HepG2 (cell line): ENCODE measurements around the gene PRPF18. TPM values are rescaled to one million over a fixed set of nuclear protein-coding genes. Genes with fewer than 3 reads are reported as not detected.

Experiments used
- ATF1 ChIP-seq: IDR thresholded peaks from 2 replicates; pipeline ENCODE4 v1.6.1; 2016; ENCODE audit warnings: mild to moderate bottlenecking, control low read depth
- CREB1 ChIP-seq, 2 experiments: fragments of 450-650 bp in 1 of 2; IDR thresholded peaks; 2 replicates each; pipeline ENCODE4 v1.6.1; 2016 to 2017; ENCODE audit warnings: control low read depth in 1 of 2, mild to moderate bottlenecking in 1 of 2, missing compliant biosample characterization in 1 of 2, missing genetic modification characterization in 1 of 2
- ELF1 ChIP-seq: sonication (generic); formaldehyde crosslinking; IDR thresholded peaks from 2 replicates; pipeline ENCODE4 v1.4.0; 2020; ENCODE audit warnings: missing genetic modification reagents
- ONECUT2 ChIP-seq: sonication (generic); formaldehyde crosslinking; IDR thresholded peaks from 2 replicates; pipeline ENCODE4 v1.4.0; 2020; ENCODE audit warnings: missing genetic modification reagents
- POLR2AphosphoS5 ChIP-seq: IDR thresholded peaks from 2 replicates; pipeline ENCODE4 v1.6.1; 2012; ENCODE audit warnings: low read depth, low read length
- ZBTB21 ChIP-seq: sonication (generic); formaldehyde crosslinking; IDR thresholded peaks from 2 replicates; pipeline ENCODE4 v1.4.0; 2020; ENCODE audit warnings: missing genetic modification reagents
- ZNF101 ChIP-seq: sonication (generic); formaldehyde crosslinking; IDR thresholded peaks from 2 replicates; pipeline ENCODE4 v1.4.0; 2020; ENCODE audit warnings: mild to moderate bottlenecking, low read depth, missing genetic modification reagents, borderline replicate concordance
- ZNF136 ChIP-seq: sonication (generic); formaldehyde crosslinking; IDR thresholded peaks from 2 replicates; pipeline ENCODE4 v1.8.1; 2022; ENCODE audit warnings: low read depth, mild to moderate bottlenecking, moderate library complexity, missing genetic modification reagents
- ZNF260 ChIP-seq: sonication (generic); formaldehyde crosslinking; IDR thresholded peaks from 2 replicates; pipeline ENCODE4 v1.4.0; 2020; ENCODE audit warnings: missing genetic modification reagents, low read depth, mild to moderate bottlenecking, borderline replicate concordance
- ZNF850 ChIP-seq: sonication (generic); formaldehyde crosslinking; conservative IDR thresholded peaks from 2 replicates; pipeline ENCODE4 v1.9.0; 2021; ENCODE audit warnings: mild to moderate bottlenecking, missing genetic modification reagents
- polyA plus RNA-seq, 8 experiments: library from polyadenylated mRNA; depleted of rRNA in 3 of 8; stranded (reverse) in 7 of 8; unstranded in 1 of 8; fragments of >200 nt; fragmentation: Illumina TruSeq in 4 of 8; extraction: Trizol in 4 of 8; gene quantifications; 2 replicates each; pipeline versions ENCODE4 v1.2.1 to v1.2.3, GENCODE V29; 2011 to 2016; ENCODE audit warnings: low read depth in 4 of 8, missing spikeins in 1 of 8, mixed read lengths in 1 of 8; ENCODE audit not compliant: insufficient read depth in 1 of 8
- total RNA-seq, 5 experiments: library from RNA; depleted of rRNA; stranded (reverse); fragments of >200 nt; fragmentation: Illumina TruSeq; extraction: Trizol; gene quantifications; 2 replicates each; pipeline ENCODE4 v1.2.3, GENCODE V29; 2016; ENCODE audit warnings: low read depth in 1 of 5
- TF ChIP-seq, protein P1 (sequence below): sonication (generic); formaldehyde crosslinking; IDR thresholded peaks from 2 replicates; pipeline ENCODE4 v1.8.1; 2023; ENCODE audit warnings: mild to moderate bottlenecking, inconsistent platforms, moderate library complexity, missing genetic modification reagents, borderline replicate concordance
- TF ChIP-seq, protein P2 (sequence below): IDR thresholded peaks from 2 replicates; pipeline ENCODE4 v1.6.1; 2016; ENCODE audit warnings: missing genetic modification reagents, missing compliant biosample characterization
- TF ChIP-seq, protein P3 (sequence below): sonication (generic); formaldehyde crosslinking; IDR thresholded peaks from 2 replicates; pipeline ENCODE4 v1.5.1; 2020; ENCODE audit warnings: mild to moderate bottlenecking, missing genetic modification reagents, moderate library complexity
- TF ChIP-seq, protein P4 (sequence below): sonication (generic); formaldehyde crosslinking; IDR thresholded peaks from 2 replicates; pipeline ENCODE4 v1.4.0; 2020; ENCODE audit warnings: missing genetic modification reagents, borderline replicate concordance
- TF ChIP-seq, protein P5 (sequence below): sonication (generic); formaldehyde crosslinking; IDR thresholded peaks from 2 replicates; pipeline ENCODE4 v1.4.0; 2020; ENCODE audit warnings: missing genetic modification reagents, borderline replicate concordance

Gene PRPF18
- total and polyA plus RNA-seq, 2 of the 13 experiments (the other 11 are each of a cell fraction or from before 2014, with no cell fraction given) = 6.1 to 17.2 TPM

DNA sequence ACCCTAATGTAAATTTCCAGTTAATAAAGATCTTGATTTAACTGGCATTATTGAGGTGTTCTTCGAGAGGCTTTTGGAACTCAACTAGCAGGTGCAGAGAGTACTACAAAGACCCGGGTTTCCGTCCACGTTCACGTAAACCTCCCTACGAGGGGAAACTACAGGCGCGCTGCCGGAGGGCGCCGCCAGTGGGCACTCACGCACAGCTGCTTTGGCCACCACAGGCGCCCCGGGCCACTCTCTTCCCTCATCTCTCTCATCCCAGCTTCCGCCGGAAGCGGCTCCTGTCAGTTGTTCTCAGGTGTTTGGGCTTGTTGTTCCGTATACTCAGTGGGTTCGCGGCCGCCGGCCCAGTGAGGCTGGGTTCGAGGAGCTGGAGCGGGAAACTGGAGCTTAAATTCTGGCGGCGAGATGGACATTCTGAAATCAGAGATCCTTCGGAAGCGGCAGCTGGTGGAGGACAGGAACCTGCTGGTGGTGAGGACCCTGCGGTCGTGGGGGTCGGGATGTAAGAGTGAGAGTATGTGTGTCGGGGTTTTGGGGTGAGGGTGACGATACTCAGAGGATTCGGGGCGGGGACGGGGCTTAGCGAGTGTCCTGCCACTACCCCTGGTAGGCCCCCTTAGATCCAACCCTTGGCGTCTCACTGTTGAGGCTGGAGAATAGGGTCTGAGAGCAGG is at the start of gene PRPF18 (continued):
- TF ChIP-seq, protein P1, sequence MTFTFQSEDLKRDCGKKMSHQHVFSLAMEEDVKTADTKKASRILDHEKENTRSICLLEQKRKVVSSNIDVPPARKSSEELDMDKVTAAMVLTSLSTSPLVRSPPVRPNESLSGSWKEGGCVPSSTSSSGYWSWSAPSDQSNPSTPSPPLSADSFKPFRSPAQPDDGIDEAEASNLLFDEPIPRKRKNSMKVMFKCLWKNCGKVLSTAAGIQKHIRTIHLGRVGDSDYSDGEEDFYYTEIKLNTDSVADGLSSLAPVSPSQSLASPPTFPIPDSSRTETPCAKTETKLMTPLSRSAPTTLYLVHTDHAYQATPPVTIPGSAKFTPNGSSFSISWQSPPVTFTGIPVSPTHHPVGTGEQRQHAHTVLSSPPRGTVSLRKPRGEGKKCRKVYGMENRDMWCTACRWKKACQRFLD (CRISPR knock-in tag) = no peak
- TF ChIP-seq, protein P2, sequence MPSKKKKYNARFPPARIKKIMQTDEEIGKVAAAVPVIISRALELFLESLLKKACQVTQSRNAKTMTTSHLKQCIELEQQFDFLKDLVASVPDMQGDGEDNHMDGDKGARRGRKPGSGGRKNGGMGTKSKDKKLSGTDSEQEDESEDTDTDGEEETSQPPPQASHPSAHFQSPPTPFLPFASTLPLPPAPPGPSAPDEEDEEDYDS = peak; percentile 56; the same call in 1 of the 2 replicates
- TF ChIP-seq ELF1 (CRISPR knock-in tag) (peak; percentile 86), ZBTB21 (CRISPR knock-in tag) (no peak), ZNF260 (no peak), ZNF101 (CRISPR knock-in tag) (no peak), POLR2AphosphoS5 (peak; percentile 79), ZNF850 (CRISPR knock-in tag) (0 out of 2 replicates have a peak, but pooled peaks have one; percentile 34), CREB1 (IDR thresholded peaks at IDR 0.05) (0 out of 2 replicates have a peak, but pooled peaks have one; percentile 50), CREB1 (CRISPR knock-in tag; IDR thresholded peaks at IDR 0.05) (peak; percentile 53; the same call in 1 of the 2 replicates), ATF1 (CRISPR knock-in tag) (peak; percentile 47; the same call in 1 of the 2 replicates), ONECUT2 (CRISPR knock-in tag) (no peak), ZNF136 (0 out of 2 replicates have a peak, but pooled peaks have one; percentile 49)
- TF ChIP-seq, protein P3, sequence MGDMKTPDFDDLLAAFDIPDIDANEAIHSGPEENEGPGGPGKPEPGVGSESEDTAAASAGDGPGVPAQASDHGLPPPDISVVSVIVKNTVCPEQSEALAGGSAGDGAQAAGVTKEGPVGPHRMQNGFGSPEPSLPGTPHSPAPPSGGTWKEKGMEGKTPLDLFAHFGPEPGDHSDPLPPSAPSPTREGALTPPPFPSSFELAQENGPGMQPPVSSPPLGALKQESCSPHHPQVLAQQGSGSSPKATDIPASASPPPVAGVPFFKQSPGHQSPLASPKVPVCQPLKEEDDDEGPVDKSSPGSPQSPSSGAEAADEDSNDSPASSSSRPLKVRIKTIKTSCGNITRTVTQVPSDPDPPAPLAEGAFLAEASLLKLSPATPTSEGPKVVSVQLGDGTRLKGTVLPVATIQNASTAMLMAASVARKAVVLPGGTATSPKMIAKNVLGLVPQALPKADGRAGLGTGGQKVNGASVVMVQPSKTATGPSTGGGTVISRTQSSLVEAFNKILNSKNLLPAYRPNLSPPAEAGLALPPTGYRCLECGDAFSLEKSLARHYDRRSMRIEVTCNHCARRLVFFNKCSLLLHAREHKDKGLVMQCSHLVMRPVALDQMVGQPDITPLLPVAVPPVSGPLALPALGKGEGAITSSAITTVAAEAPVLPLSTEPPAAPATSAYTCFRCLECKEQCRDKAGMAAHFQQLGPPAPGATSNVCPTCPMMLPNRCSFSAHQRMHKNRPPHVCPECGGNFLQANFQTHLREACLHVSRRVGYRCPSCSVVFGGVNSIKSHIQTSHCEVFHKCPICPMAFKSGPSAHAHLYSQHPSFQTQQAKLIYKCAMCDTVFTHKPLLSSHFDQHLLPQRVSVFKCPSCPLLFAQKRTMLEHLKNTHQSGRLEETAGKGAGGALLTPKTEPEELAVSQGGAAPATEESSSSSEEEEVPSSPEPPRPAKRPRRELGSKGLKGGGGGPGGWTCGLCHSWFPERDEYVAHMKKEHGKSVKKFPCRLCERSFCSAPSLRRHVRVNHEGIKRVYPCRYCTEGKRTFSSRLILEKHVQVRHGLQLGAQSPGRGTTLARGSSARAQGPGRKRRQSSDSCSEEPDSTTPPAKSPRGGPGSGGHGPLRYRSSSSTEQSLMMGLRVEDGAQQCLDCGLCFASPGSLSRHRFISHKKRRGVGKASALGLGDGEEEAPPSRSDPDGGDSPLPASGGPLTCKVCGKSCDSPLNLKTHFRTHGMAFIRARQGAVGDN (CRISPR knock-in tag) = peak; percentile 76
- TF ChIP-seq, protein P4, sequence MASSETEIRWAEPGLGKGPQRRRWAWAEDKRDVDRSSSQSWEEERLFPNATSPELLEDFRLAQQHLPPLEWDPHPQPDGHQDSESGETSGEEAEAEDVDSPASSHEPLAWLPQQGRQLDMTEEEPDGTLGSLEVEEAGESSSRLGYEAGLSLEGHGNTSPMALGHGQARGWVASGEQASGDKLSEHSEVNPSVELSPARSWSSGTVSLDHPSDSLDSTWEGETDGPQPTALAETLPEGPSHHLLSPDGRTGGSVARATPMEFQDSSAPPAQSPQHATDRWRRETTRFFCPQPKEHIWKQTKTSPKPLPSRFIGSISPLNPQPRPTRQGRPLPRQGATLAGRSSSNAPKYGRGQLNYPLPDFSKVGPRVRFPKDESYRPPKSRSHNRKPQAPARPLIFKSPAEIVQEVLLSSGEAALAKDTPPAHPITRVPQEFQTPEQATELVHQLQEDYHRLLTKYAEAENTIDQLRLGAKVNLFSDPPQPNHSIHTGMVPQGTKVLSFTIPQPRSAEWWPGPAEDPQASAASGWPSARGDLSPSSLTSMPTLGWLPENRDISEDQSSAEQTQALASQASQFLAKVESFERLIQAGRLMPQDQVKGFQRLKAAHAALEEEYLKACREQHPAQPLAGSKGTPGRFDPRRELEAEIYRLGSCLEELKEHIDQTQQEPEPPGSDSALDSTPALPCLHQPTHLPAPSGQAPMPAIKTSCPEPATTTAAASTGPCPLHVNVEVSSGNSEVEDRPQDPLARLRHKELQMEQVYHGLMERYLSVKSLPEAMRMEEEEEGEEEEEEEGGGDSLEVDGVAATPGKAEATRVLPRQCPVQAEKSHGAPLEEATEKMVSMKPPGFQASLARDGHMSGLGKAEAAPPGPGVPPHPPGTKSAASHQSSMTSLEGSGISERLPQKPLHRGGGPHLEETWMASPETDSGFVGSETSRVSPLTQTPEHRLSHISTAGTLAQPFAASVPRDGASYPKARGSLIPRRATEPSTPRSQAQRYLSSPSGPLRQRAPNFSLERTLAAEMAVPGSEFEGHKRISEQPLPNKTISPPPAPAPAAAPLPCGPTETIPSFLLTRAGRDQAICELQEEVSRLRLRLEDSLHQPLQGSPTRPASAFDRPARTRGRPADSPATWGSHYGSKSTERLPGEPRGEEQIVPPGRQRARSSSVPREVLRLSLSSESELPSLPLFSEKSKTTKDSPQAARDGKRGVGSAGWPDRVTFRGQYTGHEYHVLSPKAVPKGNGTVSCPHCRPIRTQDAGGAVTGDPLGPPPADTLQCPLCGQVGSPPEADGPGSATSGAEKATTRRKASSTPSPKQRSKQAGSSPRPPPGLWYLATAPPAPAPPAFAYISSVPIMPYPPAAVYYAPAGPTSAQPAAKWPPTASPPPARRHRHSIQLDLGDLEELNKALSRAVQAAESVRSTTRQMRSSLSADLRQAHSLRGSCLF (CRISPR knock-in tag) = no peak
- TF ChIP-seq, protein P5, sequence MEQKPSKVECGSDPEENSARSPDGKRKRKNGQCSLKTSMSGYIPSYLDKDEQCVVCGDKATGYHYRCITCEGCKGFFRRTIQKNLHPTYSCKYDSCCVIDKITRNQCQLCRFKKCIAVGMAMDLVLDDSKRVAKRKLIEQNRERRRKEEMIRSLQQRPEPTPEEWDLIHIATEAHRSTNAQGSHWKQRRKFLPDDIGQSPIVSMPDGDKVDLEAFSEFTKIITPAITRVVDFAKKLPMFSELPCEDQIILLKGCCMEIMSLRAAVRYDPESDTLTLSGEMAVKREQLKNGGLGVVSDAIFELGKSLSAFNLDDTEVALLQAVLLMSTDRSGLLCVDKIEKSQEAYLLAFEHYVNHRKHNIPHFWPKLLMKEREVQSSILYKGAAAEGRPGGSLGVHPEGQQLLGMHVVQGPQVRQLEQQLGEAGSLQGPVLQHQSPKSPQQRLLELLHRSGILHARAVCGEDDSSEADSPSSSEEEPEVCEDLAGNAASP (CRISPR knock-in tag) = peak; percentile 57; the same call in 1 of the 2 replicates
